Ramos (cell line): ENCODE data around the gene DNAJC15.
"Not testable (repeated sequence)": the region's sequence is repeated elsewhere in the genome, so short reads cannot be mapped to it uniquely, and the experiment has no call there.

Experiments used
- in situ Hi-C: fragments of 300-500 bp; cut with MboI; formaldehyde crosslinking; loops from one replicate; pipeline ENCODE4 v1.14.3; 2022; ENCODE audit warnings: low sequenced_read_pairs; ENCODE audit not compliant: unreplicated experiment

Gene DNAJC15

DNA sequence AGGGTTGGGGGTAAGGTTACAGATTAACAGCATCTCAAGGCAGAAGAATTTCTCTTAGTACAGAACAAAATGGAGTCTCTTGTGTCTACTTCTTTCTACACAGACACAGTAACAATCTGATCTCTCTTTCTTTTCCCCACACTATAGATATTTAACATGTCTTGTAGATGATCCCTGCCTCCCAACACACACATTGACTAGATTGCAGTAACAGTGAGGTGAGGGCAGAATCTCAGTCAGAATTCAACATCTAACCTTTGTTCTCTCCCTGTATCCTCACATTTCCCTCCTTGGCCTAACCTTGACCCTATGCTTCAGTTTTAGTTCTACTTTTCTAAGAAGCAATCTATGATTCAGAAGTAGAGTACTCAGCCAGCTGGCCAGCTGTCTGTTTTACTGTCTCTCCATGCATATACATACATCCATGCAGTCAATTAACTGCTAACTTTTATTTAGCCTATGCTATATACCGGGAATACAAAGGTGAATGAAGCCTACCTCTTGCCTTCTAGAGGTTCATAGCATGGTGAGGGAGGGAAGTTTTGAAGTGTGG lies 18.1 kb downstream of the DNAJC15 start:
- in situ Hi-C loops: no loop called here

DNA sequence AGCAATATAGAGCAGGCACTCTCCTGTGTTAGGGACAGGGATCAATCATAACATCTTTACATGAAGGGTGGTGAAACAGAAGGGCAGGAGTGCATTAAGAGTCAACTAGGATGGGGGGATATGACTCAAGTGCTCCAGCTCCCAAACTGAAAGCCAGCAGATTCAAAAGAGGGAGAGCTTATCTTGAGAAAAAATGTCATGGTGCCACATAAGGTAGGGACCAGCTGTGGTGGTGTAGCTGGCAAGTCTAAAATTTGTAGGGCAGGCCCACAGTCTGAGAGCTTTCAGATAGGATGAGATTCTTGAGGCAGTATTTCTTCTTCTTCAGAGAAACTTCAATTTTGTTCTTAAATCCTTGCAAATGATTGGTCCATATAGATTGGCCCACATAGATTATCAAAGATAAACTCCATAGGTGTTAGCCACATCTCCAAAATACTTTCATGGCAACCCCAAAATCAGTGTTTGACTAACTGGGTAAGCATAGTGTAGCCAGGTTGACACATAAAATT lies 19.1 kb downstream of the DNAJC15 start:
- in situ Hi-C loops: no loop called here

DNA sequence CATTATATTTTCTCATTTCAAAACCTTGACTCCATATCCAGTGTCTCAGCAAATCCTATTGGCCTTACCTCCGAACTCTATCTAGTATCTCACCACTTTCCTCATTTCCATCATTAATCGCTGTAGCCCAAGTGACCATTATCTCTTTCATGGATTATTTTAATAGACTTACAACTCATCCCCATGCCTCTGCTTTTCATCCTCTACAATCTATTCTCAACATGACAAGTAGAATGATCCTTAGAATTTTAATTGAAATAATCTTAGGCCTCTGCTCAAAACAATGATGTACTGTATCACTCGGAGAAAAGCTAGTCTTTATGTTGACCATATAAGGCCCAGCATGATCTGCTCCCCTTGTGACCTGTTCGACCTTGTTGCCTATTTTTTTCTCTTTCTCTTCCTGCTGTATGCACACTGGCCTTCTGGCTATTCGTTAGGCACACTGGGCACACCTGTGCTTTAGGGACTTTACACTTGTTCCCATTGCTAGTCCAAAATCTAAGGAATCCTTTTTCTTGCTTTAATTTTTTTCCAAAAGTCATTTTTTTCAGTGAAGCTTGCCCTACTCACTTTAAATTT lies 21.4 kb downstream of the DNAJC15 start:
- in situ Hi-C loops: no loop called here

DNA sequence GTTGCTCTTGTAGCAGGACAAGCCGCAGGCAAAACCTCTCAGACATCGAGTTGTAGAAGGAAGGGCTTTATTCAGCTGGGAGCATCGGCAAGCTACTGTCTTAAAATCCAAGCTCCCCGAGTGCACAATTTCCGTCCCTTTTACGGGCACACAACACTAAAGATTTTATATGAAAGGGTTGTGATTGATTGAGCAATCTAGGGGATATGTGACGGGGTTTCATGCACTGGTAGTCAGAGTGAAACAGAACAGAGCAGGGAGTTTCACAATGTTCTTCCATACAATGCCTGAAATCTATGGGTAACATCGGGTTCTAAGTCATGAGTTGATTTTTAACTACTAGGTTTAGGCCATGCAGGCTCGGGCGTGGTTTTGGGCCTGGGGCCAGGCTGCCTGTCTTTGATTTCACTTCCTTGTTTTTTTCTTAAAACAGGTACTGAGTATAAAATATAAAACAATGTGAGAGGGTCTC lies 22.0 kb downstream of the DNAJC15 start:
- in situ Hi-C loops: not testable (repeated sequence)

DNA sequence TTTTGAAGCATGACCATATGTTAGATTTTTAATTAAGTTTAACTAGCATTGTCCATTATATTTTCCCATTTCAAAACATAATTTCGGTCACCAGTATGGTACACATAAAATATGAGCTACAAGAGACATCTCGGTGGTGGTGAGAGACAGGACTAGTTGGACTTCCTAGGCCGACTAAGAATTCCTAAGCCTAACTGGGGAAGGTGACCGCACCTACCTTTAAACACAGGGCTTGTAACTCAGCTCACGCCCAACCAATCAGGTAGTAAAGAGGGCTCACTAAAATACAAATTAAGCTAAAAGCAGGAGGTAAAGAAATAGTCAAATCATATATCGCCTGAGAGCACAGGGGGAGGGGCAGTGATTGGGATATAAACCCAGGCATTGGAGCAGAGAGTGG lies 22.9 kb downstream of the DNAJC15 start:
- in situ Hi-C loops: no loop called here

DNA sequence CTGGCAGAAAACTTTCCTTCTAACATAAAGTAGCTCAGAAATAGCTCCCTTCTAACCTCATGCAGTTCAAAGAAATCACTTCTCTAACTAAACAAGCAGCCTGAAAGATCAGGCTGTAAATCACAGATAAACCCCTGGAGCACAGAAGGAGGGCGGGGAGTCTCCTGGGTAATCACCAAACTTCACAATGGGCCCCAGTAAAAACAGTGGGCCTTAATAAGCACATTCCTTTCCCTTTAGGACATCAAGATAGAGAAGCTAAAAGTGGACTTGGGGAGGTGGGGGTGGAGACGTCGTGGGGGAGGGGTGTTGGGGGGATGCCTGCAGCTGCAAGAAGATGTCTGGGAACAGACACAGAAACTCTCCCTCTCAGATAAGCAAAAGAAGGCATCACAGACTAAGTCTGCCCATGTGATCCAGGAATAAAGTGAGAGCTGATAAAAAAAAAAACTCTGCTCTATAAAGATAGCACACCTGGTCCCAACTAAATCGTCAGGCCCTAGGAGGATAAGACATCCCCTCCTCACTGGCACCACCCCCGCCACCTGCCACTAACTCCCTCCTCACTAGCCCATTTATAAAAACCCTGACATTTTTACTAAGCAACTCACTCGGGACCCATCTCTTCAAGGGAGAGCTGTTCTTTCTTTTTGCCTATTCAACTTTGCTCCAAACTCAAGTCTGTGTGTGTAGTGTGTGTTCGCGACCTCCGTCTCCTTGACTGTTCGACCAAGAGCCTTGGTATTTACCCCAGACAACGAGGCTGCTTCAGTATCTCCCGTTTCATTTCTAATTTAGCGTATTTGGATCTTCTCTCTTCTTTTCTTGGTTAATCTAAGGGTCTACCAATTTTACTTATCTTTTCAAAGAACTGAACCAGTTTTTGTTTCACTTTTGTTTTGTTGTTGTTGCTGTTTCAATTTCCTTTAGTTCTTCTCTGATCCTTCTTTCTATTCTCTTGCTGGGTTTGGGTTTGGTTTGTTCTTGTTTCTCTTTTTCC lies 31.7 kb downstream of the DNAJC15 start:
- in situ Hi-C loops: no loop called here

DNA sequence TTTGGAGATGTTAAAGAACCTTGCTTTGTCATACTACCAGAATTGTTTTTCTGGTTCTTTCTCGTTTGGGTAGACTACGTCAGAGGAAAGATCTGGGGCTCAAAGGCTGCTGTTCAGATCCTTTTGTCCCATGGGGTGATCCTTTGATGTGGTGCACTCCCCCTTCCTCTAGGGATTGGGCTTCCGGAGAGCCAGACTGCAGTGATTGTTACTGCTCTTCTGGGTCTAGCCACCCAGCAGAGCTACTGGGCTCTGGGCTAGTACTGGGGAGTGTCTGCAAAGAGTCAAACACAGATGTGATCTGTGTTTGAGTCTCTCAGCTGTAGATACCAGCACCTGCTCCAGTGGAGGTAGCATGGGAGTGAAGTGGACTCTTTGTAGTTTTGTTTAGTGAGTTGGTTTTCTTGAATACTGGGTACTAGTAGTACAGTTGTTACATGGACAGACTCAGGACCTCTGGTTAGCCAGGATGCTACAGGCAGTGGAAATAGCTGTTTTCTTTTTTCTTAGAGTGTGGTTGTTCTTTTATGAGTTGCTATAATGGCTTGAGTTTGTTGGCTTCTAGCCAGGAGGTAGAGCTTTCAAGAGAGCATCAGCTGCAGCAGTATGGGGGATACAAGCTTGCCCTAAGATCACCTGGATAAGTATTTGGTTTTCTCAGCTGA lies 34.4 kb downstream of the DNAJC15 start:
- in situ Hi-C loops: no loop called here

DNA sequence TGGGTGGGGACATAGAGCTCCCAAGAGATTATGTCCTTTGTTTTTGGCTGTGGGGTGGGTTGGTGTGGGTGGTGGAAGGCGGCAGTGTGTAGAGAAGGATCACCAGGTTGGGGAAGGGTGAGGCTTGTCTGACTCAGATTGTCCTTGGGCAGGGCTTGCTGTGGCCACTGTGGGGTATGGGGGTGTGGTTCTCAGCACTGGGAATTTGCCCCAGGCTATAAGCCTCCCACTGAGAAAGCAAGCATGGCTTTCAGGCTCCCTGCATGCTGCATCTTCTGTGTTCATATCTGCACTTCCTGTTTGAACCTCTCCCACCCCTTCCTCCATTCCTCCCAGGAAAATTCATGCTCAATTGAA lies 34.9 kb downstream of the DNAJC15 start:
- in situ Hi-C loops: no loop called here

DNA sequence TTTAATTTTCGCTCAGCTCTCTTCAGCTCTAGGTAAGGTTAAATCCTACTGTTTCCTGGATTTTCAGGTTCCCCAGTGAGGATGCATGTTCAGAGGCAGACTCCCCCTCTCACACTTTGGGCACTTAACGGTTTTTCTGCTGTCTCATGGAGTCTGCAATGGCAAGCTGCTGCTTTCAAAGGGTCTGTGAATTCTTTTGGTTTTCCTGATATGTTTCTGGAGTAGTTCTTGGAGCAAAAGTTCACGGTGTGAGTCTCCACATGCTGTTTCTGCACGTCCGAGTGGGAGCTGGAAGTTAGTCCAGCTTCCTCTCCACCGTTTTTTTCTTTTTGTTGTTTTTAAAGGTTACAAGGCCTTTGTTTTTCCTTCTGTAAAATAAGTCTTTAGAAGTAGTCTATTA lies 35.4 kb downstream of the DNAJC15 start:
- in situ Hi-C loops: no loop called here

DNA sequence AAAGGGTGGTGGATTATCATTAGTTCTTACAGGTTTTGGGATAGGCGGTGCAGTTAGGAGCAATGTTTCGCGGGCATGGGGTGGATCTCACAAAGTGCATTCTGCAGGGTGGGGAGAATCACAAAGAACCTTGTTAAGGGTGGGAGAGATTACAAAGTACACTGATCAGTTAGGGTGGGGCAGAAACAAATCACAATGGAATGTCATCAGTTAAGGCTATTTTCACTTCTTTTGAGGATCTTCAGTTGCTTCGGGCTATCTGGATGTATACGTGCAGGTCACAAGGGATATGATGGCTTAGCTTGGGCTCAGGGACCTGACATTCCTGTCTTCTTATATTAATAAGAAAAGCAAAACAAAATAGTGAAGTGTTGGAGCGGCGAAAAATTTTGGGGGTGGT lies 36.4 kb downstream of the DNAJC15 start:
- in situ Hi-C loops: not testable (repeated sequence)

DNA sequence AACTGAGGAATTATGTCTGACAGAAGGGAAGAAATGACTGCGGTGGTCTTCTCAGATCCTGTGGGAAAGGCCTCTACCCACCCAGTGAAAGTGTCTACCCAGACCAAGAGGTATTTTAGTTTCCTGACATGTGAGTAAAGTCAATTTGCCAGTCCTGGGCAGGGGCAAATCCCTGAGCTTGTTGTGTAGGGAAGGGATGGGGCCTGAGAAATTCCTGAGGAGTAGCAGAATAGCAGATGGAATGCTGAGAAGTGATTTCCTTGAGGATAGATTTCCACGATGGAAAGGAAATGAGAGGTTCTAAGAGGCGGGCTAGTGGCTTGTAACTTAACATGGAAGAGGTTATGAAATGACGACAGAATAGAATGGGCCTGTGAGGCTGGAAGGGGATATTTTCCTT lies 37.4 kb downstream of the DNAJC15 start:
- in situ Hi-C loops: not testable (repeated sequence)

DNA sequence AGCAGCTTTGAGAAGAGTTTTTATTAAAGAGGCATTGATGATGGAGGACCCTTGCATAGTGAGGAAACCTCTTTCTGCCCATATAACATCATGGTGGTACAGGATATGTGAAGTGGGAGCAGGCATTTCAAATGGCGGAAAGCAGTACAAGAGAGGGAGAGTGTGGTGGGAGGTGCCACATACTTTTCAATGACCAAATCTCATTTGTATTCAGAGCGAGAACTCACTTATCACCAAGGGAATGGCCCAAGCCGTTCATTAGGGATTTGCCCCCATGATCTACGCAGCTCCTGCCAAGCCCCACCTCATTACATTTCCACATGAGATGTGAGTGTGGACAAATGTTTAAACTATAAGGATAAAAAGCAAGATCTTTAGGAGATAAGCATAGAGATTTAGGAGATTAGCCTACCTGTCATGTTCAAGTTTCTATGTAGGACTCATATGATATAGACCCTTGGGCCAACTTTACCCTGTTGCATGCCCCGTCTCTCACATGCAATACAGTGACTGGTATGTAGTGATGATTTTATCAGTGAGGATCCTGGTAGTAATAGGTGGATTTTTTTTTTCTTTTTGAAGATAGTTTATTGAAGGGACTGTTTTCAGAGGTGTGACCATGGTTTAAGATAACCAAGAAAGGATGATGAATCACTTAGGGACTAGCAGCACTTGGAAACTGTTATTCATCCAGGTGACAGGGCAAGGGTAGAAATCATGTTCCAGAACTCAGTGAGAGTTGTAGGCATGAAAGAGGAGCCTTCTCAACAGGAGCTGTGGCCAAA lies 38.3 kb downstream of the DNAJC15 start:
- in situ Hi-C loops: no loop called here

DNA sequence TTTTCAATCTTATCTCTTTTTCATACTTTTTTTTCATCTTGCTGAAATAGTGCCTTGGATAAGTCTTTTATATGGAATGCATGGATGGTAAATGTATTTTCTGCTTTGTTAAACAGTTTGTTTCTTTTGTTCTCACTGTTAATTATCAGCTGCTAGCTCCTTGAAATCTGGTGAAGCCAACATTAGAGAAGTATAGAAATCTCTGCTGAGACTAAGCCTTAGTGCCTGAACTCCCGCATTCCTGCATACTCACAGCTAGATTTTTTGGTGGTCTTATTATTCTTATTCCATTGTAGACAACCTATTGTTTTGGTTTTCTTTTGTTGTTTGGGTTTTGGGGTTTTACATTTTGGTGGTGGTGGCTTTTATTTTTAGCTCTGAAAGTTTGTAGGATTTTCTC lies 48.4 kb downstream of the DNAJC15 start:
- in situ Hi-C loops: no loop called here

DNA sequence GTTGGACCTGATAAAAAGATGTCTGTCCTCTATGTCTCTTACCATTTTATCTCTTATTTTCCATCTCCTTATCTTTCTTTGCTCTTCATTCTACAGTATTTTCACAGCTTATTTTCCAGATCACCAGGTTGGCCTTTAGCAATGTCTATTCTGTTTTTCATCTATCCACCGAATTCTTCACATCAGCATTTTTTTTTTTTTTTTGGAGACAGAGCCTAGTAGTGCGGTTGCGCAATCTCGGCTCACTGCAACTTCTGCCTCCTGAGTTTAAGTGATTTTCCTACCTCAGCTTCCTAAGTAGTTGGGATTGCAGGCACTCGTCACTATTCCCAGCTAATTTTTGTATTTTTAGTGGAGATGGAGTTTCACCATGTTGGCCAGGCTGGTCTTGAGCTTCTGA lies 49.0 kb downstream of the DNAJC15 start:
- in situ Hi-C loops: no loop called here

DNA sequence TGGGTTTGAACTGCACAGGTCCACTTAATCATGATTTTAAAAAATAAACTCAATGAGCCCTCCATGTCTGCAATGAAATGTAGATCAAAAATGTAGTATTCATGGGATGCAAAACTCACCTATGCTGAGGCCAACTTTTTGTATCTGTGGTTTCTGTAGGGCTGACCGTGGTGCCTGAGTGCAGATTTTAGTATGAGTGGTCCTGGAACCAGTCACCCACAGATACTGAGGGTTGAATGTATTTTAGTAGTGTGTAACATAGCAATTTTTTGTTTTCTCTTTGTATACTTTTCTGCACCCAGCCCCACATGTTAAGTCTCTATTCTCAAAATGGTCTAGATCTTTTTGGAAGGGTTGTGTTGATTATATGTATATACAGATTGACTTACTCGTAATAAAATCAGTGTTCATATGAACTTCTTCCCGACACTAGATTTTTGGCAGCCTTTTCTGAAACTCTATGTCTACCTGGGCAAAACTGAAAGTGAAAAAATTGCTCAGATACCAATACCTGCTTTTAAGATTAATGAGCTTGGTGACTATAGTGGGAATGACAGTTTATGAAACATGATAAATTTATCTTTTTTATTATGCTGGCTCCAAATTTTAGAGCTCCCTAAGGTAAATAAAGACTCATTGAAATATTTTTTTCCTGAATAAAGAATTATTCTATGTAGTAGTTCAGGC lies 51.6 kb downstream of the DNAJC15 start:
- in situ Hi-C loops: no loop called here

DNA sequence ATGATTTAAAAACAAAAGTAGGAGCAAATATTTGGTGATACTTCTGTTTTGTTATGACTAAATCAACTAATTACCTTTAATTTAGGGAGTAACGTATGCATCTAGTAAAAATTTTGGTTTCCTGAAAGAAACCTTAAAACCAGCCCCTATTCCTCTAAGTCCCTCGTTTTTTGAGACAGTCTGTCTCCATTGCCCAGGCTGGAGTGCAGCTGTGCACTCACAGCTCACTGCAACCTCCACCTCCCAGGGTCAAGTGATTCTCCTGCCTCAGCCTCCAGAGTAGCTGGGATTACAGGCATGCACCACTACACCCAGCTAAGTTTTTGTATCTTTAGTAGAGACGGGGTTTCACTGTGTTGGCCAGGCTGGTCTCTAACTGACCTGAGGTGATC lies 52.1 kb downstream of the DNAJC15 start:
- in situ Hi-C loops: not testable (repeated sequence)

DNA sequence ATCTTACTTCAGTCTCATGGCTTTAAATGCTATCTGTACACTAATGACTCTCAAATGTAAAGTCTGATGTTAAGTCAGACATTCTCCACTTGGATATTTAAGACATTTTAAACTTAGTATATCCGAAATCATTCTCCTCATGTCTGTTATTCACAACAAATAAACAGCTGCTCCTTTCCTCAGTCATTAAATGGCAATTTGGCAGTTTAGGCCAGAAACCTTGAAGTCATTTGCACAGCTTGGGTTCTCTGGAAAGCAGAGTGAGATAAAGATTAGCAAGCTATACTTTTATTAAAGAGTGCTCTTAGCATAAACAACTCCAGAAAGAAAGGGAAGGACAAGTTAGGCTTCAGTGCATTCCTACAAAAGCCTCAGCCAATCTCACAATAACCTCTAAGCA lies 53.7 kb downstream of the DNAJC15 start:
- in situ Hi-C loops: no loop called here

DNA sequence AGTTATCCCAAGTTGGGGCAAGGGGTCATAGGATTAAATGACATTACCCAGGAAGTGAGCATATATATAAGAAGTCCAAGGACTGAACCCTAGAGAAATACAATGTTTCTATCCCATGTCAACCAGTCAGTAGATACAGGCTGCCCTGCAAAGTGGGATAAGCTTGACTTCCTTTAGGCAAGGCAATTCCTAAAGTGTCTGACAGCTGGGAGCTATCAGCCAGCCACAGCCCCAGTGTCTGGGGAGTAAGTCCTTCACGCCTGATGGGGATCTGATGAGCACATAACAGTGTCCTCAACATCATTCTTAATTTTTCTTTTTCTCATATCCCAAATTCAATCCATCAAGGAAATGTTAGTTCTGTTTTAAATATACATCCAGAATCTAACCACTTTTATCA lies 54.1 kb downstream of the DNAJC15 start:
- in situ Hi-C loops: no loop called here

DNA sequence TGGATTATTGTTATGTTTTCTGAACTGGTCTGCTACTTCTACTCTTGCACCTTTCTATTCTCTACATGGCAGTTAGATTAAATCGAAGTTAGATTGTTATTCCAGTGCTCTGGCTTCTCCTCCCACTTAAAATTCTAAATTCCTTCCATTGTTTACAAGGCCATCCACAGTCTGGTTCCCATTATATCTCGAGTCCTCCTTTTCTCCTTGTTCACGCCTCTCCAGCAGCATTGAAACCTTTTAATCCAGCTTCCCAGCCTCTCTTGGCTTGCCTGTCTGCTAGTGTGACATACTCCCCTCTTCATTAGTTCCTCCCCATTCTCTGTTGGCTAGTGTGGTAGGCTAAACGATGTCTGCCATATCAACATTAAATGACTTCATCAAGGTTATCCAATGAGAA lies 54.5 kb downstream of the DNAJC15 start:
- in situ Hi-C loops: no loop called here
